WERI-Rb-1 (cell line): ENCODE data around the gene MYO9A.

Experiments
- DNase-seq: peaks from one replicate; pipeline ENCODE4 v3.0.0-alpha.2; 2020
- H3K27ac ChIP-seq: fragments of 250-450 bp; sonication (Bioruptor Pico); 2 replicates; pipeline ENCODE4 v1.5.1; 2020; ENCODE audit warnings: mild to moderate bottlenecking, moderate library complexity
- H3K27me3 ChIP-seq: fragments of 250-450 bp; sonication (Bioruptor Pico); 2 replicates; pipeline ENCODE4 v1.5.1; 2021; ENCODE audit warnings: mild to moderate bottlenecking, low read depth, moderate library complexity; ENCODE audit not compliant: insufficient read depth, severe bottlenecking
- H3K36me3 ChIP-seq: fragments of 250-450 bp; sonication (Bioruptor Pico); 2 replicates; pipeline ENCODE4 v1.5.1; 2020; ENCODE audit warnings: mild to moderate bottlenecking, moderate library complexity
- H3K4me3 ChIP-seq: 2 replicates; pipeline ENCODE4 v1.5.1; 2011; ENCODE audit warnings: low read depth, mild to moderate bottlenecking, control low read depth, low read length
- H3K9me3 ChIP-seq: fragments of 250-450 bp; sonication (Bioruptor Pico); 2 replicates; pipeline ENCODE4 v1.5.1; 2021; ENCODE audit warnings: mild to moderate bottlenecking, moderate library complexity; ENCODE audit not compliant: severe bottlenecking
- TF ChIP-seq, protein P1 (sequence below): IDR thresholded peaks from 2 replicates; pipeline ENCODE4 v1.5.1; 2011; ENCODE audit warnings: low read depth, mild to moderate bottlenecking, control low read depth, inconsistent platforms, low read length

Gene MYO9A

DNA sequence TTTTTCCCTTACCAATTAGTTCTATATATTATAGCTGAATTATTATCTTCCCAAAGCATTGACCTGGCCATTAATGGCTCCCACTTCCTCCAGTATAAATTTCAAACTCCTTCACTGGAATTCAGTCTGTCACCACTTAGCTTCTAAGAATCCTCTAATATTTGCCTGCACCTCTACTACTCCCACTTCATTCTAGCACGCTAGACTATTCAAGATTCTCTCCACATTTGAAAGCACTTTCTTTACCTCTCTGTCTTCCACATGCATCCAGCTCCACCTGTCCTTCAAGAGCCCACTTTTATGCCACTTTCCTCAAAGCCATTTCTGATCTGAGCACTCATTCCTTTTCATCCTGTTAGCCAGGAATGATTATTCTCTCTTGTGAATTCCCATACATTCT is 15.3 kb upstream of the MYO9A start:
- H3K9me3 ChIP-seq: no peaks in the 10 kb centered on the region
- H3K36me3 ChIP-seq: no peaks in the 10 kb centered on the region
- no peak overlapping the region for H3K27ac ChIP-seq
- no peak overlapping the region for H3K4me3 ChIP-seq
- TF ChIP-seq, protein P1, sequence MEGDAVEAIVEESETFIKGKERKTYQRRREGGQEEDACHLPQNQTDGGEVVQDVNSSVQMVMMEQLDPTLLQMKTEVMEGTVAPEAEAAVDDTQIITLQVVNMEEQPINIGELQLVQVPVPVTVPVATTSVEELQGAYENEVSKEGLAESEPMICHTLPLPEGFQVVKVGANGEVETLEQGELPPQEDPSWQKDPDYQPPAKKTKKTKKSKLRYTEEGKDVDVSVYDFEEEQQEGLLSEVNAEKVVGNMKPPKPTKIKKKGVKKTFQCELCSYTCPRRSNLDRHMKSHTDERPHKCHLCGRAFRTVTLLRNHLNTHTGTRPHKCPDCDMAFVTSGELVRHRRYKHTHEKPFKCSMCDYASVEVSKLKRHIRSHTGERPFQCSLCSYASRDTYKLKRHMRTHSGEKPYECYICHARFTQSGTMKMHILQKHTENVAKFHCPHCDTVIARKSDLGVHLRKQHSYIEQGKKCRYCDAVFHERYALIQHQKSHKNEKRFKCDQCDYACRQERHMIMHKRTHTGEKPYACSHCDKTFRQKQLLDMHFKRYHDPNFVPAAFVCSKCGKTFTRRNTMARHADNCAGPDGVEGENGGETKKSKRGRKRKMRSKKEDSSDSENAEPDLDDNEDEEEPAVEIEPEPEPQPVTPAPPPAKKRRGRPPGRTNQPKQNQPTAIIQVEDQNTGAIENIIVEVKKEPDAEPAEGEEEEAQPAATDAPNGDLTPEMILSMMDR: no peak
- no peaks in the 10 kb centered on the region for H3K27me3 ChIP-seq
- no peak for DNase-seq

- no peaks in the 10 kb centered on the region for H3K27me3 ChIP-seq
- DNase-seq: no peak
- no peaks in the 10 kb centered on the region for H3K36me3 ChIP-seq
- no peaks in the 10 kb centered on the region for H3K9me3 ChIP-seq
- no peak overlapping the region for H3K27ac ChIP-seq
- no peak overlapping the region for H3K4me3 ChIP-seq
- TF ChIP-seq, protein P1: no peak
Observed at GRCh38 chr15:72131922-72132321, 14.0 kb upstream of the MYO9A start.

DNA sequence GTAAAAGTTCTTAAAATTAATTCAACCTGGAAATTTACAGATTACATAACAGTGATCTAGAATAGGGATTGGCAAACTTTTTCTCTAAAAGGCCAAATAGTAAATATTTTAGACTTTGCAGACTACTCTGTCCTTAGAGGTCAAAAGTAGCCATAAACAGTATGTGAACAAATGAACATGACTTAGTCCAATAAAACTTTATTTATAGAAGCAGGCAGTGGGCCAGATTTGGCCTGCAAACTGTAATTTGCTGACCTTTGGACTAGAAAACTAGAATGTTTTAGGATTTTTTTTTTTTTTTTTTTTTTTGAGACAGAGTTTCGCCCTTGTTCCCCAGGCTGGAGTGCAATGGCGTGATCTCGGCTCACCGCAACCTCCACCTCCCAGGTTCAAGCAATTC is 12.3 kb upstream of the MYO9A start:
- H3K27ac ChIP-seq: no peak overlapping the region
- TF ChIP-seq, protein P1: no peak
- no peak for DNase-seq
- no peaks in the 10 kb centered on the region for H3K36me3 ChIP-seq
- no peaks in the 10 kb centered on the region for H3K27me3 ChIP-seq
- H3K9me3 ChIP-seq: no peaks in the 10 kb centered on the region
- no peak overlapping the region for H3K4me3 ChIP-seq

GRCh38 chr15:72128359-72128758 is 10.4 kb upstream of the MYO9A start:
- DNase-seq: no peak
- H3K4me3 ChIP-seq: no peak overlapping the region
- H3K36me3 ChIP-seq: no peaks in the 10 kb centered on the region
- H3K27ac ChIP-seq: no peak overlapping the region
- no peaks in the 10 kb centered on the region for H3K27me3 ChIP-seq
- TF ChIP-seq, protein P1: no peak
- no peaks in the 10 kb centered on the region for H3K9me3 ChIP-seq

DNA sequence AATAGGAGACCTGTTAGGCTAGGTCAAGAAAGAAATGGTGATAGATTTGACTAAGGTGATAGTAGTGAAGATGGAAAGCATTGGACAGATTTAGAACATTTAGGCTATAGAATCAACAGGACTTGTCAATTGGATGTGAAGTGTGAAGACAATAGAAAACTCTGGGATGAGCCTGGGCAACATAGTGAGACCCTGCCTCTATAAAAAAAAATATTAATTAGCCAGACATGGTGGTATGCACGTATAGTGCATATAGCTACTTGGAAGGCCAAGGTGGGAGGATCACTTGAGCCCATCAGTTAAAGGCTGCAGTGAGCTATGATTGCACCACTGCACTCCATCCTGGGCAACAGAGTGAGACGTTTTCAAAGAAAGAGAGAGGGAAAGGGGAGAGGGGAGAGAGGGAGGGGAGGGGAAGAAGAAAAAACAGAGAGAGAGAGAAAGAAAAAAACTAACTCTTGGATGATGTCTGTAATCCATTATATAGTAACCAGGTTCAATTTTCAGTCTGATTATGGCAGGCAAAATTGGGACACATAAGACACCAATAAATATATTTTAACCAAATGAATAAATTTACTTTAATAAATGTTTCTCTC is 9.9 kb upstream of the MYO9A start:
- no peaks in the 10 kb centered on the region for H3K36me3 ChIP-seq
- H3K27ac ChIP-seq: no peak overlapping the region
- TF ChIP-seq, protein P1: no peak
- DNase-seq: no peak
- no peak overlapping the region for H3K4me3 ChIP-seq
- no peaks in the 10 kb centered on the region for H3K27me3 ChIP-seq
- H3K9me3 ChIP-seq: no peaks in the 10 kb centered on the region

GRCh38 chr15:72124218-72124617 is 6.3 kb upstream of the MYO9A start:
- TF ChIP-seq, protein P1: no peak
- H3K9me3 ChIP-seq: no peaks in the 10 kb centered on the region
- H3K36me3 ChIP-seq: no peaks in the 10 kb centered on the region
- DNase-seq: no peak
- H3K4me3 ChIP-seq: no peak overlapping the region
- no peaks in the 10 kb centered on the region for H3K27me3 ChIP-seq
- no peak overlapping the region for H3K27ac ChIP-seq
